Measurements from ENCODE around the gene COBL.
A peak's percentile ranks its signal among the peaks of the same experiment; 100 is the strongest.

The COBL gene

DNA sequence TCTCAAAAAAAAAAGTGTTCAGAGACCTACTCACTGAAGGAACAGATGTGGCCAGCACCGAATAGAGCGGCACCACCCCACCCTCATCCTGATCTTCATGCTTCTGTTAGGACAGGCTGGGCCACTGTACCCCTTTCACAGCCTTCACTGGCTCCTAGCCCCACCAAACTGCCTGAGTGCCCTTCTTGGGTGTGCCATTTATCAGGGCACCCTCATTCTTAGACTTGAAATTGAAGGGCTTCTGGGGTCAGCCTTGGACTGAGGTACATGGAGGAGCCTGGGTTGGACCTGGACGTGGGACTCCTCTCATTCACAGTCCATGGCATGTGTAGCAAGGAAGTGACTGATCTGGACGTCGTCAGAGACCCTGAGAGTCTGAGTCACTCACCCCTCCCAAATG lies 190.3 kb downstream of the COBL start:
- no peak for DNase-seq (ENCODE audit: low read depth in 2 of 3, low spot score in 2 of 3)

DNA sequence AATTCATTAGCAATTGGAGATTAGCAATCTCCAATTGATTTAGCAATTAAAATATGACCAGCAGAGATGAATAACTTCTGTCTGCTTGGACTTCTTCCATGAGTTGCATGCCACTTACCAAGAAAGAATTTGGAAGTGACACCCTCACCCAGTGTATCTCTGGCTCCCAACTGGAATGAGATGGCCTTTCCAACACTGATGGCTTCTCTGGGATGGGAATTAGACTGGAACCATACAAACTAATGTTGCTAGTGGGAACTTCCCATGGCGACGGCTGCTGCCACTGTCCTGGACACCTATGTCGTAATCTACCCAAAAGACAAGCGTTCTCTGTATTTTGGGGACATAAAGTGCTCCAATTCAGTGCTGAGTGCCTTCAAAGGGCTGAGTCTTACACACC lies 192.3 kb downstream of the COBL start:
- DNase-seq (ENCODE audit: low read depth in 2 of 3, low spot score in 2 of 3): no peak

- peak in 2 of 3 experiments; percentile 26 for DNase-seq (ENCODE audit: low read depth in 2 of 3, low spot score in 2 of 3)
Observed at GRCh38 chr7:51123322-51124019, 193.1 kb downstream of the COBL start.

- no peak for DNase-seq (ENCODE audit: low read depth in 2 of 3, low spot score in 2 of 3)
Observed at GRCh38 chr7:51121931-51122425, 194.6 kb downstream of the COBL start.

GRCh38 chr7:51121036-51121790 lies 195.4 kb downstream of the COBL start:
- DNase-seq (ENCODE audit: low read depth in 2 of 3, low spot score in 2 of 3): no peak

- DNase-seq (ENCODE audit: low read depth in 2 of 3, low spot score in 2 of 3): no peak
Observed at GRCh38 chr7:51118628-51119027, 198.0 kb downstream of the COBL start.

DNA sequence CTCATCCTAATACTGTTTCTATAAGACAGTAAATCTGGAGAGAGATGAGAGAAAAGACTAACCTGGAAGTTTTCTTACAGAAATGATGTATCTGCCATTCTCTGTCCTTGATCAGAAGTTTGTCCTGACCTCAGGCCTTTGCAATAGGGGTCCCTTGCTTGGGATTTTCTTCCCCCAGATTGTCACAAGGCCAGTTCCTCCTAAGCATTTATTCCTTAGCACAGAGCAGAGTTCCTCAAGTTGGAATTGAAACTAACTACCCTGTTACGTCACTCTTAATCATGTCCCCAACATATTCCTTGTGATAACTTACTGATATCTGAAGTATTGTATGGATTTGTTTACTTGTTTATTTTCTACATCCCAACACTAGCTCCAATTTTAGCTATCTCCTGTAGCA lies 202.1 kb downstream of the COBL start:
- DNase-seq (ENCODE audit: low read depth in 2 of 3, low spot score in 2 of 3): no peak

DNA sequence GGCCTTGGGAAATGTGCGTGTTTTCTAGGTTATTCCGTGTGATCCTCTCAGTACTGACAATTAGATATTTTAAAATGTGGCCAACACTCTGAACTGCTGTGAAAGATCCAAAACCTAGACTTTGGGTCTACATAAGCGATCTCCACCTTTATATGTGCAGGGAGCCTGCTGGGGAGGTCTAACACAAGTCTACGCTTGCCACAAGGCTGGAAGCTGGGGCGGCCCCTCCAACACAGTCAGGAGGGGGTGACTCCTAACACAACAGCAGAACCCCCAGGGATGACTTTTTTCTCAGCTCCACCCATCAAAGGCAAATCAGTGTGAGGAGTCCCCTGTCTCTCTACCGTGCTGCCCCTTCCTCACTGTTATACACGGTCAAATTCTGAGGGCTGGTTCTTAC lies 202.6 kb downstream of the COBL start:
- no peak for DNase-seq (ENCODE audit: low read depth in 2 of 3, low spot score in 2 of 3)

GRCh38 chr7:51113560-51113959 lies 203.0 kb downstream of the COBL start:
- no peak for DNase-seq (ENCODE audit: low read depth in 2 of 3, low spot score in 2 of 3)

DNA sequence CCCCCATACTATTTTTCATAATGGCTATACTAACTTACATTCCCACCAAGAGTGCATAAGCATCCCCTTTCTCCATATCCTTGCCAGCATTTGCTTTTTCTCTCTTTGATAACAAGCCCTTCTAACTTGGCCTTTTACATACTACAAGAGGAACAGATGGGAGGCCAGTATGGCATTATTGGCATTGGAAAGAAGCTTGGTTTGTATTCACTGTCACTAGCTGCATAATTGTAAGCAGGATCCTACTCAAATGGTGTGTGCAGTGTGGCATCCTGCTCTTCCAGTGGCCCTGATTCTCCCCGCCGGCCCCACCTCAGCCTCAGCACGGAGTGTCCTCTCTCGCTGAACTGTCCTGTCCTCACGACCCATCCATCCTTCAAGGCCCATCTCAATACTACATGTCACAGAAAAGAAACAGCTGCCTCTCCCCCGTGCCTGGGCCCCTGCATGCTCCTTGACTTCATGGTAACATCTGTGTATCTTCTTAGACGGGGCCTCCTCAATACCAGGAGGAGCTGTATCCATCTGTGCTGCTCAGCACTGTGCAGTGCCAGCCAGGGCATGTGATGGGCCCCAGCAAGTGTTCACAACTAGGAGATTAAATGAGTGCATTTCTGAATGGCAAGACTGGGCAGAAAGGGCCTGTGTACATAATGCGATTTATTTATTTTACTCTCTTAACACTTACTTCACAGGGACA lies 205.2 kb downstream of the COBL start:
- no peak for DNase-seq (ENCODE audit: low read depth in 2 of 3, low spot score in 2 of 3)

- DNase-seq (ENCODE audit: low read depth in 2 of 3, low spot score in 2 of 3): no peak
Observed at GRCh38 chr7:51108134-51108533, 208.5 kb downstream of the COBL start.

DNA sequence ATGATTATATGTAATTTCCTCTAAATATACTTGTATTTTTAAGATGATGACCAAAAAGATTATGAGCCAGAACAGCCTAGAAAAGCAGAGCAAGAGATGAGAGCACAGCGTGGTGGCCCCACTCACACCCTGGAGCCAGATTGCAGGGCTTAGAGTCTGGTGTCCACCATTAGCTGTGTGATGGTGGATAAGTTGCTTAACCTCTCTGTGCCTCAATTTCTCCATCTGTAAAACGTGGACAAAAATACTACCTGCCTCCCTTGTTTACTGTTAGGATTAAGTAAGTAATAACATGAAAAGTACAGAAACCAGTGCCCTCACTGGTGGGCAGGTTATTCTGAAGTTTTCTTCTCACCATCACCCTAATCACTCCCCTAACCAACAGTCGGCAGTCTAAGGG lies 212.3 kb downstream of the COBL start:
- no peak for DNase-seq (ENCODE audit: low read depth in 2 of 3, low spot score in 2 of 3)

DNA sequence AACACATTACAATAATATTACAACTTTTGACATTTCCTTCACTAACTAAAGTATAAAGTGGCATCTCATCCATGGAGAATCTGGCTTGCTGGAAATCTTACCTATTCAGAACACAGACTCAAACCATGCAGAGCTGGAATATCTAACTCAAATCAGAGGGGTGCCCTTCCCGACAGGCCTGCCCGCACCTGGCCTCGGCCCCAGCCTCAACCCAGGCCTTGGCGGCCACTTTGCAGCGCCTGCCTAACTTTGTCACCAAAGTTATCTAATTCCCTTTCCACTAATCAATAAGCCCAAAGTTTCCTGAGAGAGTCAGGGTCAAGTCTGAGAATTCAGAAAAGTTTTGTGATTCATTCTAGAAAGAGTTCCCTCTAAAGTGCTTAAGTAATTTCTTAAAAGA lies 212.9 kb downstream of the COBL start:
- DNase-seq (ENCODE audit: low read depth in 2 of 3, low spot score in 2 of 3): no peak

- DNase-seq (ENCODE audit: low read depth in 2 of 3, low spot score in 2 of 3): no peak
Observed at GRCh38 chr7:51102828-51103227, 213.8 kb downstream of the COBL start.

- DNase-seq (ENCODE audit: low read depth in 2 of 3, low spot score in 2 of 3): no peak
Observed at GRCh38 chr7:51101111-51101757, 215.4 kb downstream of the COBL start.

DNA sequence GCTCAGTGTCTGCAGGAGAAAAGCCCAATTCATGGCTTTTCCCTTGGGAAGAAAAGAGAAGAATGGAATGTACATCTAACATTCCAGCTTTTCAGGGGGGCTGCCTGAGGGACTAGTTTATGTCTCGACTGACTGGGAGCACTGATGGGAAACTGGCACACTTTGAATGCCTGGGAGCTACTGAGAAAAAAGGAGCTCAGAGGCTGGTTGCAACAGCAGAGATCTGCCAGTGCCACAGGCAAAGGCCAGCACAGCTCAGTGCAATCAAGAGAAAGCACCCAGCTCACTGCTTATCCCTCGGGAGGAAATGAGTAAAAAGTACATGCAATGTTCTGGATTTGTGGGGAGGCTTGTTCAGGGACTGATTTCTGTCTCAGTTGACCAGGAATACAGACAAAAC lies 226.2 kb downstream of the COBL start:
- DNase-seq (ENCODE audit: low read depth in 2 of 3, low spot score in 2 of 3): no peak

DNA sequence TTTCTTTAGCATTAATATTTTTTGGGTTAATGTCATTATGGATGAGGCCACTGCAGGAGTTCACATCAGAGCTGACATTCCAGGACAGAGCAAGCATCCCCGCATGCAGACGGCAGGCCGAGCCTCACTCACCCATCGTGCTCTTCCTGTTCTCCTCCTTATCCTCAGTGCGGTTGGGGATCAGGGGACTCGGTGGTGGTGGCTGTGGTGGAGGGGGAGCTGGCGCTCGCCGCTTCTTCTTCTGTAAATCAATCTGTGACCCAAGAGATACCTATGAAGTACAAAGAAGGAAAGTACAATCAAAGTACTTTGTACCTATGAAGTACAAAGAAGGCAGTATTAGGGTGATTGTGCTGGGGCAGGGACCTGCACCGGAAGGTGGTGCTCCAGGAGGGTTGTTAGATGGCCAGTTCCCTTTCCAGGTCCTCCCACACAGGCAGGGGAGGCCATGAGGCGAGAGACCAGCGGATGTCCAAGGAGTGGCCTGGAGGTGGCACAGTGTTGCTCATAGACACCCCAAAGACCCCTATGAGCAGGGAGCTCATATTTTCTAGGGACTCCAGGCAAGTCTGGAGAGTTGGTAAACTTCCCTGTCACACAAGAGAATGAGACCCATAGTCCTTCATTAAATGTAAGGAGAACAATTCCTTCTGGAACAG lies 231.4 kb downstream of the COBL start:
- no peak for DNase-seq (ENCODE audit: low read depth in 2 of 3, low spot score in 2 of 3)

DNA sequence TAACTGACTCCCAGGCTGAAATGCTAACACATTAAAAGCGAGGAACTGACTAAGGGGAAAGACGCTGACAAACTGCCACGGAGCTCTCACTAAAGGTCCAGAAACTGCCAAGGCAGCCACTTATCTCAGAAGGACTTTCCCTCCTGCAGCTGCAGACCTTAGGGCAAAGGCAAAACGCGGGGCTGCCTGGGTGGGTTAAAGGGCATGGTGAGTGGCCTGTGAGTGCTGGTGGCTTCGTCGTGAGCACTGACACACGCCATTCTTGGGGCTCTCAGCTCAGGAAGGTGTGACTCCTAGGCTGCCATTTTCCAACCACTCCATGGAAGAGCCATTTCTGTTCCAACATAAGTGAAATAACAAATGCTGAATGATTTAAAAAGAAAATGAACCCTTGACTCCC lies 232.5 kb downstream of the COBL start:
- no peak for DNase-seq (ENCODE audit: low read depth in 2 of 3, low spot score in 2 of 3)

GRCh38 chr7:51082940-51083533 lies 233.6 kb downstream of the COBL start:
- DNase-seq (ENCODE audit: low read depth in 2 of 3, low spot score in 2 of 3): no peak

- no peak for DNase-seq (ENCODE audit: low read depth in 2 of 3, low spot score in 2 of 3)
Observed at GRCh38 chr7:51082096-51082840, 234.3 kb downstream of the COBL start.
